GM12891 (cell line): ENCODE data around the gene SDSL.

Experiments
- PAX5 ChIP-seq: IDR thresholded peaks from 2 replicates; pipeline ENCODE4 v1.6.1; 2011; ENCODE audit warnings: low read length, moderate library complexity, mild to moderate bottlenecking; ENCODE audit not compliant: insufficient read depth, severe bottlenecking
- POLR2A ChIP-seq: IDR thresholded peaks from 2 replicates; pipeline ENCODE4 v1.6.1; 2011; ENCODE audit warnings: low read depth, low read length, control low read depth
- POLR2AphosphoS5 ChIP-seq: IDR thresholded peaks from 2 replicates; pipeline ENCODE4 v1.6.1; 2011; ENCODE audit warnings: low read depth, low read length, control low read depth
- SPI1 ChIP-seq: IDR thresholded peaks from 2 replicates; pipeline ENCODE4 v1.6.1; 2011; ENCODE audit warnings: low read depth, low read length, control low read depth
- TAF1 ChIP-seq: IDR thresholded peaks from 2 replicates; pipeline ENCODE4 v1.6.1; 2011; ENCODE audit warnings: low read depth, low read length, control low read depth

DNA sequence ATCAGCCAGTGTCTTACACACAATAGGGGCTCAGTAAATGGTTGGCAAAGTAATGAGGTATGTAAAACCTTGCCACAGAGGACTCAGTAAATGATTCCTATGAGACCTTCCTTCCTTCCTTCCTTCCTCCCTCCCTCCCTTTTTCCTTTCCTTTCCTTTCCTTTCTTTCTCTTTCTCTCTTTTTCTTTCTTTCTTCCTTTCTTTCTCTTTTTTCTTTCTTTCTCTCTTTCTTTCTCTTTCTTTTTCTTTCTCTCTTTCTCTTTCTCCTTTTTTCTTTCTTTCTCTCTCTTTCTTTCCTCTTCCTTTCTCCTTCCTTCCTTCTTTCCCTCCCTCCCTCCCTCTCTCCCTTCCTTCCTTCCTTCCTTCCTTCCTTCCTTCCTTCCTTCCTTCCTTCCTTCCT is 26.0 kb upstream of the SDSL start:
- TF ChIP-seq POLR2A = no peak
- no peak for TF ChIP-seq POLR2AphosphoS5
- no peak for TF ChIP-seq PAX5
- no peak for TF ChIP-seq TAF1
- no peak for TF ChIP-seq SPI1
